B cell (primary cell): Measurements from ENCODE around the gene ZBED4. TPM values are rescaled to one million over a fixed set of nuclear protein-coding genes. Genes with fewer than 3 reads are reported as not detected.

Experiments used
- ATAC-seq: fragments of 200-7000 bp; cut with Tn5 transposase; one replicate; pipeline ENCODE4 v1.10.0; 2021; ENCODE audit warnings: low read depth, mild to moderate bottlenecking, moderate number of reproducible peaks, moderate library complexity
- CTCF ChIA-PET: fragments of 350-600 bp; sonication (Branson Sonifier 250); formaldehyde crosslinking; loops from one replicate; lab custom pipeline; 2021; ENCODE audit warnings: antibody characterized with exemption, inconsistent platforms; lab: Charles Lee
- POLR2A ChIA-PET: fragments of 350-600 bp; sonication (Branson Sonifier 250); formaldehyde crosslinking; loops from one replicate; lab custom pipeline; 2021; ENCODE audit warnings: antibody characterized with exemption; lab: Charles Lee
- DNase-seq: peaks from one replicate; pipeline ENCODE4 v3.0.0; 2013
- H2AFZ ChIP-seq: 2 replicates; pipeline ENCODE4 v1.6.1; 2012; ENCODE audit warnings: mild to moderate bottlenecking, low read depth, low read length; ENCODE audit not compliant: insufficient read depth, poor library complexity, severe bottlenecking
- H3K27ac ChIP-seq, 2 donors: 1 replicate in 1 of 2; 2 replicates in 1 of 2; pipeline ENCODE4 v1.5.1; 2012 to 2013; ENCODE audit warnings: low read length in 2 of 2, mild to moderate bottlenecking in 2 of 2, moderate library complexity in 1 of 2
- H3K27me3 ChIP-seq, 4 experiments: fragments of 200-600 bp in 1 of 4; sonication (generic) in 1 of 4; replicated peaks in 1 of 4; 1 replicate in 2 of 4; 2 replicates in 2 of 4; pipeline versions ENCODE4 v1.6.1 to v1.7.0; 2013 to 2016; ENCODE audit warnings: low read length in 3 of 4, mild to moderate bottlenecking in 2 of 4, mixed read lengths in 1 of 4, moderate library complexity in 1 of 4; ENCODE audit not compliant: insufficient read depth in 4 of 4, control insufficient read depth in 3 of 4; ENCODE audit errors: control extremely low read depth in 1 of 4
- H3K36me3 ChIP-seq, 2 experiments: replicated peaks in 1 of 2; 1 replicate in 1 of 2; 2 replicates in 1 of 2; pipeline versions ENCODE4 v1.6.1 to v1.7.1; 2013; ENCODE audit warnings: low read length in 1 of 2; ENCODE audit not compliant: insufficient read depth in 2 of 2, control insufficient read depth in 1 of 2; ENCODE audit errors: control extremely low read depth in 1 of 2, extremely low read depth in 1 of 2
- H3K4me1 ChIP-seq, 2 donors: fragments of 200-600 bp in 1 of 2; sonication (generic) in 1 of 2; 1 replicate in 1 of 2; 2 replicates in 1 of 2; pipeline versions ENCODE4 v1.5.1 to v1.6.1; 2013 to 2017; ENCODE audit warnings: low read length in 2 of 2; ENCODE audit not compliant: control insufficient read depth in 2 of 2, insufficient read depth in 2 of 2
- H3K4me2 ChIP-seq: replicated peaks from 2 replicates; pipeline ENCODE3; 2012; ENCODE audit warnings: mild to moderate bottlenecking, low read depth, low read length; ENCODE audit not compliant: poor library complexity, severe bottlenecking
- H3K4me3 ChIP-seq, 5 experiments: fragments of 200-600 bp in 1 of 5; sonication (generic) in 1 of 5; 1 replicate in 3 of 5; 2 replicates in 2 of 5; pipeline versions ENCODE4 v1.5.1 to v1.7.0; 2011 to 2016; ENCODE audit warnings: low read length in 4 of 5, mild to moderate bottlenecking in 4 of 5, low read depth in 2 of 5, control low read depth in 1 of 5, moderate library complexity in 1 of 5; ENCODE audit not compliant: insufficient read depth in 1 of 5; ENCODE audit errors: control extremely low read depth in 1 of 5, extremely low read depth in 1 of 5
- H3K79me2 ChIP-seq: fragments of 200-600 bp; sonication (generic); one replicate; pipeline ENCODE4 v1.6.0; 2016; ENCODE audit warnings: low read length; ENCODE audit not compliant: control insufficient read depth, insufficient read depth
- H3K9ac ChIP-seq: fragments of 200-600 bp; sonication (generic); 2 replicates; pipeline ENCODE4 v1.6.1; 2017; ENCODE audit warnings: mild to moderate bottlenecking, low read length, moderate library complexity
- H3K9me3 ChIP-seq, 3 donors: one replicate each; pipeline versions ENCODE4 v1.6.1 to v1.7.1; 2013; ENCODE audit warnings: low read length in 2 of 3; ENCODE audit not compliant: control insufficient read depth in 2 of 3, insufficient read depth in 1 of 3; ENCODE audit errors: control extremely low read depth in 1 of 3
- H4K20me1 ChIP-seq: 2 replicates; pipeline ENCODE4 v1.6.0; 2012; ENCODE audit warnings: mild to moderate bottlenecking, low read length; ENCODE audit not compliant: insufficient read depth, control insufficient read depth, poor library complexity, severe bottlenecking
- H3K27ac Mint-ChIP-seq: one replicate; pipeline ENCODE4 v1.8.0; 2021; ENCODE audit warnings: mixed read lengths
- H3K27me3 Mint-ChIP-seq: one replicate; pipeline ENCODE4 v1.8.0; 2021; ENCODE audit warnings: mixed read lengths
- H3K4me1 Mint-ChIP-seq: one replicate; pipeline ENCODE4 v1.8.0; 2021; ENCODE audit warnings: mixed read lengths
- H3K4me3 Mint-ChIP-seq: one replicate; pipeline ENCODE4 v1.8.0; 2021; ENCODE audit warnings: mixed read lengths
- H3K9me3 Mint-ChIP-seq: one replicate; pipeline ENCODE4 v1.8.0; 2022; ENCODE audit warnings: mixed read lengths; ENCODE audit not compliant: insufficient read depth
- EZH2 ChIP-seq: IDR thresholded peaks from 2 replicates; pipeline ENCODE4 v1.6.1; 2012; ENCODE audit warnings: borderline replicate concordance, low read depth, mild to moderate bottlenecking, moderate library complexity, low read length; ENCODE audit not compliant: insufficient read depth, poor library complexity, severe bottlenecking
- WGBS: methylation state at CpG from one replicate; pipeline ENCODE4 v1.1.5; 2013; ENCODE audit warnings: missing lambda C conversion rate; ENCODE audit not compliant: insufficient coverage; 5-methylcytosine and 5-hydroxymethylcytosine counted together
- intact Hi-C: fragments of 100-400 bp; cut with micrococcal nuclease; formaldehyde crosslinking; loops from one replicate; pipeline ENCODE4 v1.10.0; 2022
- polyA plus RNA-seq: library from polyadenylated mRNA; depleted of rRNA; stranded (reverse); fragments of >200 nt; gene quantifications from 2 replicates; pipeline ENCODE4 v1.2.3, GENCODE V29; 2012
- total RNA-seq, 2 donors: library from RNA; stranded (reverse); fragments of 120-200 nt in 1 of 2; gene quantifications; 1 replicate in 1 of 2; 2 replicates in 1 of 2; pipeline versions ENCODE4 v1.2.3 to v1.2.4, GENCODE V29; 2013 to 2022
- TF ChIP-seq, protein P1 (sequence below): fragments of 200-600 bp; IDR thresholded peaks from one replicate; pipeline ENCODE4 v1.8.0; 2022; ENCODE audit warnings: antibody characterized with exemption, mild to moderate bottlenecking

Gene ZBED4
- total and polyA plus RNA-seq, 2 donors (not counting 1 experiment from before 2014, with no cell fraction given), result 5.9 to 14.6 TPM

DNA sequence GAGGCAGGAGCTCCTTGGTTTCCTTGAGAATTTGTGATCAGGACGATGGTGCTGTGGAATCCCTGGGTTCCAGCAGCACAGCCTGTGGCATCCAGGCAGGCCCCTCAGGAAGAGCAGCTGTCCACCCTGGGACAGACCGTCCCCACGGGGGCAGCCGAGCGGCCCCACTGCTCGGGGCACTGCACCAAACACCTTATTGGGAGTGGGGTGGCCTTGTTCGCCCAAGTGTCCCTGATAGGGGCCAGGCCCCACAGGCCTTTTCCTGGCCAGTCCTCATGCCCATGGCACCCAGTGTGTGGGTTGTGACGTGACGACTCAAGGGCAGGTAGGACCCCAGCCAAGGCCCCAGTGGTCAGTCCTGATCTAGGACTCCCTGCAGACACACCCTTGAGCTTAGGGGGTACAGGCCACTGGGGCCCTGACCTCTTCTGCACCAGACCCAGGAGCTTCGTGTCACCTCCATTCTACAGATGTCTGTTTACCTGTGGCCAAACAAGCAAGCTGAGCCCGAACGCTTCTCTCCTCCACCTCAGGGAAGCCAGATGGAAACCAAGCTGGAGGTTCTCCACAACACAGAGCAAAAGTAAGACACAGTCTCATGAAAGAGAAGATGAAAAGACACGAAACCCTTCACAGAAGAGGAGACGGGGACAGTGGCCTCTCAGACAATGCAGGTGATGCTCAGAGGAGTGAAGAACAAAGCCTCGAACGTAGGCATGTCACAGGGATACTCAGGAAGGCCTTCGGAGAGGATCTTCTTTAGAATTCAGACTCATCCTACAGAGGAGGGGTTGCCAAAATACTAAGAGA lies 24.4 kb upstream of the ZBED4 start:
- Mint-ChIP-seq H3K9me3 (no peaks in the 10 kb centered on the region), H3K27ac (peak overlapping the region; percentile 66), H3K4me3 (peak overlapping the region; percentile 50), H3K4me1 (peaks cover 36% of the 10 kb centered on the region), H3K27me3 (peaks cover 9% of the 10 kb centered on the region)
- ChIA-PET POLR2A (interaction anchor here (2.1 kb wide), 1 partner anchor 9 kb away, joined by 7 read pairs; no protein-coding TSS in a partner anchor), CTCF (no interaction called here)
- intact Hi-C loops, result loop anchor here (5.0 kb wide), 1 partner anchor 98 kb away; no protein-coding TSS in a partner anchor
- H3K27ac ChIP-seq, result peak overlapping the region; percentile 50 to 64
- peaks cover 43 to 51% of the 10 kb centered on the region in 2 donors for H3K4me1 ChIP-seq
- peaks cover 0 to 5% (median 0%) of the 10 kb centered on the region in 4 experiments for H3K27me3 ChIP-seq
- no peak for DNase-seq
- H4K20me1 ChIP-seq, result peaks cover 27% of the 10 kb centered on the region
- TF ChIP-seq, protein P1, sequence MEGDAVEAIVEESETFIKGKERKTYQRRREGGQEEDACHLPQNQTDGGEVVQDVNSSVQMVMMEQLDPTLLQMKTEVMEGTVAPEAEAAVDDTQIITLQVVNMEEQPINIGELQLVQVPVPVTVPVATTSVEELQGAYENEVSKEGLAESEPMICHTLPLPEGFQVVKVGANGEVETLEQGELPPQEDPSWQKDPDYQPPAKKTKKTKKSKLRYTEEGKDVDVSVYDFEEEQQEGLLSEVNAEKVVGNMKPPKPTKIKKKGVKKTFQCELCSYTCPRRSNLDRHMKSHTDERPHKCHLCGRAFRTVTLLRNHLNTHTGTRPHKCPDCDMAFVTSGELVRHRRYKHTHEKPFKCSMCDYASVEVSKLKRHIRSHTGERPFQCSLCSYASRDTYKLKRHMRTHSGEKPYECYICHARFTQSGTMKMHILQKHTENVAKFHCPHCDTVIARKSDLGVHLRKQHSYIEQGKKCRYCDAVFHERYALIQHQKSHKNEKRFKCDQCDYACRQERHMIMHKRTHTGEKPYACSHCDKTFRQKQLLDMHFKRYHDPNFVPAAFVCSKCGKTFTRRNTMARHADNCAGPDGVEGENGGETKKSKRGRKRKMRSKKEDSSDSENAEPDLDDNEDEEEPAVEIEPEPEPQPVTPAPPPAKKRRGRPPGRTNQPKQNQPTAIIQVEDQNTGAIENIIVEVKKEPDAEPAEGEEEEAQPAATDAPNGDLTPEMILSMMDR, result no peak
- no peak for TF ChIP-seq EZH2
- H3K36me3 ChIP-seq, result peaks cover 0 to 7% of the 10 kb centered on the region in 2 experiments
- H2AFZ ChIP-seq, result peak overlapping the region; percentile 47
- H3K9ac ChIP-seq, result peak overlapping the region; percentile 48
- H3K9me3 ChIP-seq, result peaks cover 0 to 7% (median 0%) of the 10 kb centered on the region in 3 donors
- H3K4me3 ChIP-seq, result peak overlapping the region in 4 of 5 experiments; percentile 4 to 44 (median 25)
- H3K4me2 ChIP-seq, result peak overlapping the region; percentile 69
- peaks cover 27% of the 10 kb centered on the region for H3K79me2 ChIP-seq
- over 99% methylated on average over 10 of the region's 17 CpGs for WGBS
- ATAC-seq, result peak; percentile 2
